NB4 (cell line): ENCODE measurements around the gene BMP4.

ENCODE experiments used
- DNase-seq: peaks from one replicate; pipeline ENCODE4 v3.0.0; 2010; ENCODE audit warnings: low read depth
- H3K4me3 ChIP-seq: one replicate; pipeline ENCODE4 v1.5.1; 2011; ENCODE audit warnings: mild to moderate bottlenecking, low read depth, low read length, moderate library complexity
- MYC ChIP-seq: IDR thresholded peaks from 2 replicates; pipeline ENCODE4 v1.6.1; 2011; ENCODE audit warnings: low read depth, low read length
- POLR2A ChIP-seq: IDR thresholded peaks from 2 replicates; pipeline ENCODE4 v1.6.1; 2011; ENCODE audit warnings: mild to moderate bottlenecking; ENCODE audit not compliant: insufficient read length; ENCODE audit errors: extremely low read depth
- TF ChIP-seq, protein P1 (sequence below): IDR thresholded peaks from 2 replicates; pipeline ENCODE4 v1.6.1; 2011; ENCODE audit warnings: low read depth, low read length
- TF ChIP-seq, protein P2 (sequence below): IDR thresholded peaks from one replicate; pipeline ENCODE4 v1.5.1; 2012; ENCODE audit warnings: low read depth, low read length

Gene BMP4

DNA sequence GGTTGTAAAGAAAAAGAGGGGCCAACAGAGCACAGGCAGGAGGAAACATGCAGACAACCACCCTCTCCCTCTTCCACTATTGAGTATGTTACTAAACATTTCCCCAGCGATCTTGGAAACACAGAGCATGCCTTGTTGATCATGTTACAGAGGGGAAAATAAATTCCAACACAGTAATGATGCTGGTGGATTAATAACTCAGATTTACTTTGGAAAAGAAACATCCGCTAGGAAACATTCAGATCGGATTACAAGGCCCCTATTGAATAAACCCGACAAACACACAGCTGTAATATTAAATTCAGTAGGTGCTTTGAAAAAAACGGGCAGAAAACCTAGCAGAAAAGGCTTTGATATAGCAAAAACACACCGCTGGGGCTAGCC, 5.4 kb downstream of the BMP4 start:
- H3K4me3 ChIP-seq, result no peak overlapping the region
- no peak for DNase-seq
- TF ChIP-seq POLR2A (no peak), MYC (no peak)
- TF ChIP-seq, protein P1, sequence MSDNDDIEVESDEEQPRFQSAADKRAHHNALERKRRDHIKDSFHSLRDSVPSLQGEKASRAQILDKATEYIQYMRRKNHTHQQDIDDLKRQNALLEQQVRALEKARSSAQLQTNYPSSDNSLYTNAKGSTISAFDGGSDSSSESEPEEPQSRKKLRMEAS, result no peak
- TF ChIP-seq, protein P2, sequence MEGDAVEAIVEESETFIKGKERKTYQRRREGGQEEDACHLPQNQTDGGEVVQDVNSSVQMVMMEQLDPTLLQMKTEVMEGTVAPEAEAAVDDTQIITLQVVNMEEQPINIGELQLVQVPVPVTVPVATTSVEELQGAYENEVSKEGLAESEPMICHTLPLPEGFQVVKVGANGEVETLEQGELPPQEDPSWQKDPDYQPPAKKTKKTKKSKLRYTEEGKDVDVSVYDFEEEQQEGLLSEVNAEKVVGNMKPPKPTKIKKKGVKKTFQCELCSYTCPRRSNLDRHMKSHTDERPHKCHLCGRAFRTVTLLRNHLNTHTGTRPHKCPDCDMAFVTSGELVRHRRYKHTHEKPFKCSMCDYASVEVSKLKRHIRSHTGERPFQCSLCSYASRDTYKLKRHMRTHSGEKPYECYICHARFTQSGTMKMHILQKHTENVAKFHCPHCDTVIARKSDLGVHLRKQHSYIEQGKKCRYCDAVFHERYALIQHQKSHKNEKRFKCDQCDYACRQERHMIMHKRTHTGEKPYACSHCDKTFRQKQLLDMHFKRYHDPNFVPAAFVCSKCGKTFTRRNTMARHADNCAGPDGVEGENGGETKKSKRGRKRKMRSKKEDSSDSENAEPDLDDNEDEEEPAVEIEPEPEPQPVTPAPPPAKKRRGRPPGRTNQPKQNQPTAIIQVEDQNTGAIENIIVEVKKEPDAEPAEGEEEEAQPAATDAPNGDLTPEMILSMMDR, result no peak

DNA sequence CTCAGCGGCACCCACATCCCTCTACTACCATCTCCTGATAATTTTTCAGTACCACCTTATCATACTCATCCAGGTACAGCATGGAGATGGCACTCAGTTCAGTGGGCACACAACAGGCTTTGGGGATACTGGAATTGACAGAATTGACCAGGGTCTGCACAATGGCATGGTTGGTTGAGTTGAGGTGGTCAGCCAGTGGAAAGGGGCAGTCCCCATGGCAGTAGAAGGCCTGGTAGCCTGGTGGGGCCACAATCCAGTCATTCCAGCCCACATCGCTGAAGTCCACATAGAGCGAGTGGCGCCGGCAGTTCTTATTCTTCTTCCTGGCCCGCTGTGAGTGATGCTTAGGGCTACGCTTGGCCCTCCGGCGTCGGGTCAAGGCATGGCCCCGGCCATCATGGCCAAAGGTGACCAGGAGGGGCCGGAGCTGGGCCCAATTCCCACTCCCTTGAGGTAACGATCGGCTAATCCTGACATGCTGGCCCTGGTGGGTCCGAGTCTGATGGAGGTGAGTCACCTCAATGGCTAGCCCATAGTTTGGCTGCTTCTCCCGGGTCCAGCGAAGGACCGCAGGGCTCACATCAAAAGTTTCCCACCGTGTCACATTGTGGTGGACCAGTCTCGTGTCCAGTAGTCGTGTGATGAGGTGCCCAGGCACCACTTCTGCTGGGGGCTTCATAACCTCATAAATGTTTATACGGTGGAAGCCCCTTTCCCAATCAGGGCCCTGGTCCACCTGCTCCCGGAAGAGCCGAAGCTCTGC, 6.4 kb downstream of the BMP4 start:
- TF ChIP-seq POLR2A (no peak), MYC (no peak)
- TF ChIP-seq, protein P2, result no peak
- TF ChIP-seq, protein P1, result no peak
- DNase-seq, result no peak
- no peak overlapping the region for H3K4me3 ChIP-seq

DNA sequence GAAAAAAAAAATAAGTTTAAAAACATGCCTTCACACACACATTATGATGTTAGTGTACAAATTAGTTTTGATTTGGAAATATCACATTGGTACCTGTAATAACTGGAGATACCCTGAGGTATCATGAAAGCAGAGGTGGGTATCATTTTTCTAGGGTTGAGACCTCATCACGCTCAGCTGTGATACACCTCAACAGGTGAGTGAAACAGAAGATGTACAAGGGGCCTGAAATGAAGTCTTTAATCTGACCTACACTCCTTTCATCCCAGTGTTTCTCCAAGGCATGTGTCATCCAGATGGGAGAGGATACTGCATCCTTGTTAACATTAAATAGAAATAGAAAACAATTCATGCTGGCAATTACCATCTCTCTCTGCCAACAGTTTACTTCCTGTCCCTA, 7.4 kb downstream of the BMP4 start:
- no peak overlapping the region for H3K4me3 ChIP-seq
- TF ChIP-seq POLR2A, result no peak
- no peak for TF ChIP-seq MYC
- TF ChIP-seq, protein P2, result no peak
- TF ChIP-seq, protein P1, result no peak
- no peak for DNase-seq

DNA sequence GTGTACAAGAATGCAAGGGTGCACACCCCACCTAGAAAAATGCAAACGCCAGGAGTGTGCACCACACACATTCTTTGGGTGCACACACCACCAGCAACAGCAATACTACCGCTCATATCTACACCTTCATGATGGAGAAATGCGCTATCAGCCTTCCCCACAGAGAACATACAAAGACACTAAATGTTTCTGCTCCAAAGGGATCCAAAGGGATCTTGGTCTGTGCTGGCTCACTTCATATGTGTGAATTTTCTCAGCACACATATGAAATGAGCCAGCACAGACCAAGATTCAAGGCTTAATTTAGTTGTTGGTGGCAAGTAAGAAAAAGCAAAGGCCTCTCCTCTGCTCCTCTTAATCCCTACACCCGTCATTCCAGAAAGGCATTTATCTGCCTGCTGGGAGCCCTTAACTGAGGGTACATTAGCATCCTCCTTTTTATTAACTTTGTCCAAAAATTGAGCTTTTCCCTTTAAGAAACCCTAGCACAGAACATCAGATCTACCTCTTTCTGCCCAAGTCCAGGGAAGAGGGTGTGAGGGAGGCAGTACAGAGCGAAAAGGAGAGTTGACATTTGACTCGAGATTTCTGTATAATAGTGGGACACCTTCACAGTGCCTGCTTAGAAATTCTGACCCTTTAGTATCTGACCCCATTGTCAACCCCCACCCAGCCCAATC, 8.3 kb downstream of the BMP4 start:
- H3K4me3 ChIP-seq, result no peak overlapping the region
- no peak for DNase-seq
- TF ChIP-seq, protein P2, result no peak
- TF ChIP-seq, protein P1, result no peak
- no peak for TF ChIP-seq MYC
- no peak for TF ChIP-seq POLR2A

DNA sequence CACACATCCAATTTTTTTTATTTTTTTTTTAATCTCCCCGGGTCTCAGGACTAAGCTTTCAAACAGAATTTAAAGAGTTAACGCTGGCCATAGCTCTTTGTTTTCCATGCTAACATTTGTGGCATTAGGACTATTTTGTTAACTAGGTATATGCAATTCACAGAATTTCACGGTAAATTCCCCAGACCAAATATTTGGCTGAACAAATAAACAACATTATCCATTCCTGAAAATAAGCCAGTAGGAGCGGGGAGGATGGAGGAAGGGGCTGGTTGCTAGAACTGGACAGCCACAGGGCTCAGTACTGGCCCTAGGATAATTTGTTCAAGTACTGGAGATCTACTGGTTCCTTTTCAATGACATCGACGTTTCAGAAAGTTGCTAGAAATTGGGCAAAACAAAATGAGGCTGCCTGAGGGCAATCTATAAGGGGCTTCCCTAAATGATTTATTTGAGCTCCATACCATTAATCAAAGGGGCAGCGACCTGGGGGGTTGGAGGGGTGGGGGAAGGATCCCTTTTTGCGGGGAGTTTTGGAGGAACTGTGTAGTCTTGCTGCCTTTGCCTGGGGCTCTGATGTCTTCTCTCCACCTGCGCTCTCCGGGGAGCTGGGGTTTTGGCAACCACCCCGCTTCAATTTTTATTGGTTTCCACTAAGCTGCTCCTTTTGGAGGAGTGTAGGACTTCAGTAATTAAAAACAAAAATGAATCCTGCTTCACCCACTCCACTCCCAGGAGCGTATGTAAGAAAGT, 9.0 kb downstream of the BMP4 start:
- no peak overlapping the region for H3K4me3 ChIP-seq
- TF ChIP-seq, protein P1, result no peak
- TF ChIP-seq MYC (no peak), POLR2A (no peak)
- TF ChIP-seq, protein P2, result no peak
- no peak for DNase-seq
